Thymus (tissue), 11 donors: ENCODE measurements around the gene BIN2. TPM values are rescaled to one million over a fixed set of nuclear protein-coding genes. Genes with fewer than 3 reads are reported as not detected.

ENCODE experiments used
- DNase-seq, 9 donors: peaks; one replicate each; pipeline ENCODE4 v3.0.0-alpha.2; 2013; ENCODE audit warnings: low spot score in 9 of 9, low read depth in 6 of 9, missing footprints in 1 of 9
- H3K27ac ChIP-seq, 2 donors: one replicate each; pipeline ENCODE4 v1.5.1; 2013; ENCODE audit warnings: control low read depth in 1 of 2, low read depth in 1 of 2, low read length in 1 of 2, mild to moderate bottlenecking in 1 of 2, moderate library complexity in 1 of 2
- H3K27me3 ChIP-seq, 2 donors: one replicate each; pipeline ENCODE4 v1.5.1; 2013; ENCODE audit warnings: low read length in 1 of 2; ENCODE audit not compliant: control insufficient read depth in 2 of 2, insufficient read depth in 1 of 2
- H3K36me3 ChIP-seq, 2 donors: one replicate each; pipeline ENCODE4 v1.5.1; 2013; ENCODE audit warnings: low read length in 1 of 2, mild to moderate bottlenecking in 1 of 2, moderate library complexity in 1 of 2; ENCODE audit not compliant: control insufficient read depth in 2 of 2, insufficient read depth in 2 of 2
- H3K4me1 ChIP-seq, 2 donors: one replicate each; pipeline ENCODE4 v1.5.1; 2013; ENCODE audit warnings: low read length in 2 of 2; ENCODE audit not compliant: control insufficient read depth in 2 of 2, insufficient read depth in 2 of 2
- H3K4me3 ChIP-seq, 2 donors: one replicate each; pipeline ENCODE4 v1.5.1; 2013; ENCODE audit warnings: low read length in 2 of 2, control low read depth in 1 of 2, mild to moderate bottlenecking in 1 of 2
- H3K9me3 ChIP-seq, 2 donors: one replicate each; pipeline ENCODE4 v1.5.1; 2013; ENCODE audit warnings: low read length in 1 of 2, mild to moderate bottlenecking in 1 of 2; ENCODE audit not compliant: control insufficient read depth in 2 of 2, insufficient read depth in 1 of 2
- WGBS: extraction: QIAGEN DNeasy Blood & Tissue Kit; methylation state at CpG from one replicate; pipeline ENCODE4 v1.1.7; 2013; 5-methylcytosine and 5-hydroxymethylcytosine counted together
- polyA plus RNA-seq: library from polyadenylated mRNA; stranded (reverse); fragments of 200-250 nt; gene quantifications from one replicate; pipeline ENCODE4 v1.2.3, GENCODE V29; 2013
- total RNA-seq: library from RNA; stranded (reverse); fragments of 120-200 nt; gene quantifications from one replicate; pipeline ENCODE4 v1.2.4, GENCODE V29; 2013
- donor health status: healthy.

BIN2 gene
- total and polyA plus RNA-seq, 2 donors, result 57.7 to 63.3 TPM

DNA sequence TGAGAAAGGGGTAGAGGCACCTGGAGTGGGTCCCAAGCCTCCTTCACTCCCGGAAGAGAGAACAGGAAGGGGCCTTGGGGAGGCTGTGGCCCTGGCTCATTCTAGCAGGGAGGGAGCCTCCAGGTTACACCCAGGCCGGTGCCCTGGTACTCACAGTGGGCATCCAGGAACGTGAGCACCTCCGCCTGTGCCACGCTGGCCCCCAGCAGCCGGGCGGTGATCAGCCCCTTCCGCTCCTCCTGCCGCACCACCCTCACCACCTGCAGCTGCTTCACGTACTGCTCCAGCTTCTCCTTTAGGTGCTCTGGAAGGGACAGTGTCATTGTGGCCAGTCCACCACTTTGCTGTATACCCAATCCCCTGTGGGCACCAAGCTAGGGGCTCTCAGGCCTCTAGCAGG, 41.3 kb upstream of the BIN2 start:
- WGBS, result over 99% methylated on average over 10 of the region's 10 CpGs
- Histone ChIP-seq H3K4me3 (no peak overlapping the region), H3K27me3 (peaks cover 0 to 3% of the 10 kb centered on the region in 2 donors), H3K27ac (no peak overlapping the region), H3K4me1 (peaks cover 12 to 35% of the 10 kb centered on the region in 2 donors), H3K36me3 (peaks cover 5 to 19% of the 10 kb centered on the region in 2 donors), H3K9me3 (no peaks in the 10 kb centered on the region)
- no peak for DNase-seq

DNA sequence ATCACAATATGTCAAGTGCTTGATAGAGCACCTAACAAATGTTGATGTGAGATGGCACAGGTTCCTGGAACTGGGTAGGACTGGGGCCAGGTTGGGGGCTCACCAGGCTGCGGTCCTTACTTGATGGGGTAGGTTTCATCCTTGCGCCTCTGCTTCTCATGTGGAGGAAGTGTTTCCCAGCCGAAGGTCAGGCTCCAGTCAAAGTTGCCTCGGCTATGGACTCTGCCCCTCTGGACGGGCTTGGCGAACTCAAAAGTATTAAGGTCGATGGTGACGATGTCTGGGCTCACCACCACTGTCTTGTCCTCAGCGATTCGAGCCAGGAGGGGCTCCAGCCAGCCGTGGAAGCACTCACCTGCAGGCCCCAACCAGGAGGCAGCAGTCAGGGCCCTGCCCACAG, 40.0 kb upstream of the BIN2 start:
- Histone ChIP-seq H3K36me3 (peaks cover 7 to 30% of the 10 kb centered on the region in 2 donors), H3K27me3 (peaks cover 0 to 3% of the 10 kb centered on the region in 2 donors), H3K4me3 (no peak overlapping the region), H3K9me3 (no peaks in the 10 kb centered on the region), H3K4me1 (peaks cover 12 to 22% of the 10 kb centered on the region in 2 donors), H3K27ac (no peak overlapping the region)
- DNase-seq, result no peak
- WGBS, result 98% methylated on average over 11 of the region's 11 CpGs

DNA sequence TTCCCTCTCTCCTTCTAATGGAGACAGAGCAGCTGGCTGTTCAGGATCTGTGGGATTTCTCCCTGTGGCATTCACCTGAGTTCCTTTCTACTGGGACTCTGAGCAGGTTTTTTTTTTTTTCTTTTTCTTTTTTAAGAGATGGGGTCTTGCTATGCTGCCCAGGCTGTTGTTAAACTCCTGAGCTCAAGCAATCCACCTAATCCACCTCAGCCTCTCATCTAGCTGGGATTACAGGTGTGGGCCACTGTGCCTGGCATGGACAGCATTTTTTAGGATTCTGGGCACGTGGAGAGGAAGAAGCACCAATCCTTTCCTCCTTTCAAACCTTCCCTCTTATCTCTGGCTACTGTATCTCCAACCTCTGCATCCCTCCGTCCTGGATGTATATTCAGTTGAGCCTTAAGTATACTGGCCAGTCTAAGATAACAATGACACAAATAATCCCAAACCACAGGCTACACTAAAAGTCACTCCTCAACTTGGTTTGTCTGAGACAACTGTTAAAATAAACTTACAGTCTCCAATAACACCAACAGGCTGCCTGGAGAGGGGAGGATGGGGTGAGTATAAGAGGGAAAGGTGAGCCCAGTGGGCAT, 38.9 kb upstream of the BIN2 start:
- Histone ChIP-seq H3K4me1 (peaks cover 2 to 10% of the 10 kb centered on the region in 2 donors), H3K36me3 (peaks cover 14 to 39% of the 10 kb centered on the region in 2 donors), H3K4me3 (no peak overlapping the region), H3K9me3 (no peaks in the 10 kb centered on the region), H3K27me3 (peaks cover 0 to 3% of the 10 kb centered on the region in 2 donors), H3K27ac (no peak overlapping the region)
- no peak for DNase-seq
- 93% methylated on average over 2 of the region's 2 CpGs for WGBS

GRCh38 chr12:51362307-51362706, 38.3 kb upstream of the BIN2 start:
- no peaks in the 10 kb centered on the region for H3K9me3 ChIP-seq
- no peak overlapping the region for H3K27ac ChIP-seq
- peaks cover 0 to 5% of the 10 kb centered on the region in 2 donors for H3K4me1 ChIP-seq
- no peak overlapping the region for H3K4me3 ChIP-seq
- no peak for DNase-seq
- WGBS, result 99% methylated on average over 6 of the region's 6 CpGs
- peaks cover 0 to 3% of the 10 kb centered on the region in 2 donors for H3K27me3 ChIP-seq
- peaks cover 19 to 42% of the 10 kb centered on the region in 2 donors for H3K36me3 ChIP-seq

DNA sequence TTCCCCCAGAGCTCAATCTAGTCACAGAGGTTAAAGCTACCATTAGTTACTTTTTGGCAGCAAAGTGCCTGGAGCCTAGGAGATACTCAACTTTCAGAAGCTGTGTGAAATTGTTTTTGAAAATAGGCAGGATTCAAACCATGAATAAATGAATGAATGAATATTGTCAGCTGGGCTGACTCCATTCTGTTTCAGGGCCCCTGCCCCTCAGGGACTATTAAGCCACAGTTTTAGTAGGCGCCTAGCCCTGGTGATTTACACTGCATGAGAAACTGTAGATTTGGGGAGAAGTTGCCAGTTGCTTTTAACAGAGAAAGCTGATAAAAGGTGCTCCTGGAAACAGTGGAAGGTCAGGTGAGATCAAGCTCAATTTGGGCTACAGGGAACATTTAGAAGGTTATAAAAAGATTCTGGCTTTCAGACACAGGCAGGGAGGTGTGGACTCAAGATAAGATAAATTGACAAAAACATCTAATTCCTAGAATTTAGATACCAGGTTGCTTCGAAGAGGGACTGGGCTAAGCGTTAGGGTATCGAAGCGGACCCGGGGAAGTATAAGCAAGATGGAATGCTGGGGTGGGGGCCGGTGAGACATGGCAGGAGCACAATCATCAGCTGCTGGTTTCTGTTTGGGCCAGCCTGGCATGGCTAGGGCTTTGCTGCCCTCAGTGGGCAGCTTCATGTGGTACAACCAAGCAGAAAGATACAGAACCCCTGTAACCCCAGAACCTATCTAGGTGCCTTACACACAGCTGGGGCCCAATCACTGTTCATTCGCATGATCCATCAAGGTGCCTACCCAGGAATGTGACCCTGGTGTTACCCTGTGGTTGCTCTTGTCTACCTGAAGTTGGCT, 37.4 kb upstream of the BIN2 start:
- WGBS, result 93% methylated on average over 8 of the region's 8 CpGs
- no peak overlapping the region for H3K27ac ChIP-seq
- H3K4me3 ChIP-seq, result no peak overlapping the region
- peaks cover 0 to 4% of the 10 kb centered on the region in 2 donors for H3K4me1 ChIP-seq
- H3K9me3 ChIP-seq, result no peaks in the 10 kb centered on the region
- peaks cover 26 to 49% of the 10 kb centered on the region in 2 donors for H3K36me3 ChIP-seq
- DNase-seq, result no peak
- H3K27me3 ChIP-seq, result peaks cover 0 to 3% of the 10 kb centered on the region in 2 donors

GRCh38 chr12:51360315-51360714, 36.3 kb upstream of the BIN2 start:
- Histone ChIP-seq H3K27me3 (peaks cover 0 to 3% of the 10 kb centered on the region in 2 donors), H3K4me3 (no peak overlapping the region), H3K9me3 (no peaks in the 10 kb centered on the region), H3K27ac (no peak overlapping the region), H3K36me3 (peaks cover 26 to 50% of the 10 kb centered on the region in 2 donors), H3K4me1 (no peaks in the 10 kb centered on the region)
- WGBS, result 99% methylated on average over 2 of the region's 2 CpGs
- no peak for DNase-seq

GRCh38 chr12:51359851-51360250, 35.9 kb upstream of the BIN2 start:
- Histone ChIP-seq H3K4me1 (no peaks in the 10 kb centered on the region), H3K36me3 (peaks cover 26 to 51% of the 10 kb centered on the region in 2 donors), H3K9me3 (no peaks in the 10 kb centered on the region), H3K4me3 (no peak overlapping the region), H3K27ac (no peak overlapping the region), H3K27me3 (peaks cover 0 to 3% of the 10 kb centered on the region in 2 donors)
- 97% methylated on average over 4 of the region's 4 CpGs for WGBS
- no peak for DNase-seq

DNA sequence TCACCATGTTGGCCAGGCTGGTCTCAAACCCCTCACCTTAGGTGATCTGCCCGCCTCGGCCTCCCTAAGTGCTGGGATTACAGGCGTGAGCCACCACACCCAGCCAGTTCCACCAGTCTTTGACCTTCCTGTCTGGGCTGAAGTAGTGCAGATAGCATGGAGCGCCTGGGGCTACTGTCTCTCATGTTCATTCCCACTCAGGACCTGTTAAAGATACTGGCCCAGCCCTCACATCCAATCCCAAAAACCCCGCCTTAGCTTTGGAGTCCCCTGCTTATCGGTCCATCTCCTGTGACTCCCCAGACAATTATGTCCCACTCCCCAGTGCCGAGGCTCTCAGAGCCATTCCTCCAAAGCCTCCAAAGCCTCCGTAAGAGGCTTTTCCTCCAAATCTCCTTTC, 34.5 kb upstream of the BIN2 start:
- Histone ChIP-seq H3K27ac (no peak overlapping the region), H3K4me1 (no peaks in the 10 kb centered on the region), H3K36me3 (peaks cover 28 to 55% of the 10 kb centered on the region in 2 donors), H3K4me3 (no peak overlapping the region), H3K27me3 (no peaks in the 10 kb centered on the region), H3K9me3 (no peaks in the 10 kb centered on the region)
- 98% methylated on average over 8 of the region's 8 CpGs for WGBS
- no peak for DNase-seq

DNA sequence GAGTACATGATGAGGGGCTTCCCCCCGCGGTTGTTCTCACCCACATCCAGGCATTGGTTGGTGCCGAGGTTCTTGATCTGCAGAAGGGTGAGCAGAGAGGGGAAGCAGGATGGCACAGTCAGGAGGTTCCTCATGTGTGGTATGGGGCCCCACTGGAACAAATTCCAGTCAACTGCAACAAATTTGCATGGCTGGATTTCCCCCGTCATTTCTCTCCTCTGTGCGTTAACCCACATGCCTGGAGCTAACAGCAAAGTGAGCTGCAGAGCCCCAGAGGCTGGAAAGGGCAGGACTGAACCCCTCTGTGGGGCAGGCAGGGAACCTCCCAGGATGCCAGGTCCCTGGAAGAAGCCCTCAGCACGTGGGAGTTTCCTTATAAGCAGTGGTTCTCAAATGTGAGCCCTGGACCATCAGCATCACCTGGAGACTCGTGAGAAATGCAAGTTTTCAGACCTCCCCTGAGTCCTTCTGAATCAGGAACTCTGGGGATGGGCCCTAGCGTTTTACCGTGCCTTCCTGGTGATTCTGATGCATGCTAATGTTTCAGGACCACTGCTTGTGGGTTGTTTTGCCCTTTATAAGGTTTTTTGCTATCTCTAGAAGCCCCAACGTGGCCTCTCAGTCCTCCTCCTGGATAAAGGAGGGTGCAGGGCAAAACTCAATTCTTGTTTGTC, 33.5 kb upstream of the BIN2 start:
- H3K9me3 ChIP-seq, result no peaks in the 10 kb centered on the region
- WGBS, result 96% methylated on average over 10 of the region's 10 CpGs
- H3K4me1 ChIP-seq, result no peaks in the 10 kb centered on the region
- H3K27me3 ChIP-seq, result no peaks in the 10 kb centered on the region
- H3K36me3 ChIP-seq, result peaks cover 28 to 55% of the 10 kb centered on the region in 2 donors
- no peak for DNase-seq
- no peak overlapping the region for H3K4me3 ChIP-seq
- H3K27ac ChIP-seq, result no peak overlapping the region
